ENCODE measurements around the gene GALNT8. TPM values are rescaled to one million over a fixed set of nuclear protein-coding genes. Genes with fewer than 3 reads are reported as not detected.

GALNT8 gene
- total and polyA plus RNA-seq, 10 of the 15 experiments (the other 5 are each of a cell fraction or from before 2014, with no cell fraction given) = 0.14 to 0.81 (median 0.31) TPM; not detected in 1

- no peak overlapping the region for H3K4me3 ChIP-seq
- 25% methylated on average over 7 of the region's 7 CpGs for WGBS (ENCODE audit: insufficient coverage, insufficient replicate concordance, low lambda C conversion rate, missing lambda C conversion rate)
- H3K9me3 ChIP-seq (replicated peaks; ENCODE audit: control insufficient read depth, insufficient read depth, low read length) = peaks cover 3% of the 10 kb centered on the region; the same call in 1 of the 3 replicates
- H2AFZ ChIP-seq (ENCODE audit: control insufficient read depth, low read depth, low read length) = no peak overlapping the region
- no peak overlapping the region for H3K9ac ChIP-seq (ENCODE audit: control insufficient read depth, insufficient read depth, low read length)
- no TSS peak for BruUV-seq (replicated peaks)
- ChIA-PET RAD21 (ENCODE audit: unreplicated experiment) (no interaction called here), CTCF (no interaction called here), POLR2A (no interaction called here), SMC1A (ENCODE audit: uncharacterized antibody, unreplicated experiment) (no interaction called here)
- no peaks in the 10 kb centered on the region for H4K20me1 ChIP-seq (ENCODE audit: control insufficient read depth, insufficient read depth)
- DNase-seq (ENCODE audit: low read depth, low spot score) (no peak), FAIRE-seq (no peak), ATAC-seq (no peak)
- H3K27ac ChIP-seq (ENCODE audit: control insufficient read depth, insufficient read depth) = no peak overlapping the region
- H3K36me3 ChIP-seq (ENCODE audit: control insufficient read depth in 2 of 2, insufficient read depth in 2 of 2, low read length in 1 of 2) = no peaks in the 10 kb centered on the region
- no peaks in the 10 kb centered on the region for H3K4me1 ChIP-seq (ENCODE audit: control insufficient read depth, insufficient read depth, low read length)
- intact Hi-C loops (cut with micrococcal nuclease; ENCODE audit: unreplicated experiment) (no loop called here), in situ Hi-C loops (cut with MboI) (no loop called here)
- H3K79me2 ChIP-seq (ENCODE audit: control insufficient read depth, insufficient read depth, low read length) = no peaks in the 10 kb centered on the region
- TF ChIP-seq ZNF217 (IDR thresholded peaks at IDR 0.05) (no peak), MEF2B (IDR thresholded peaks at IDR 0.05; ENCODE audit: partially characterized antibody, poor library complexity, severe bottlenecking) (no peak), MYB (IDR thresholded peaks at IDR 0.05; ENCODE audit: borderline replicate concordance, low read depth, low read length) (no peak)
- peaks cover 0 to 5% of the 10 kb centered on the region in 2 experiments; a peak in 2 of 4 replicates for H3K27me3 ChIP-seq (replicated peaks in 1 of 2; ENCODE audit: control insufficient read depth in 2 of 2, insufficient read depth in 2 of 2, low read length in 1 of 2)
- no peak overlapping the region for H3K4me2 ChIP-seq (ENCODE audit: control insufficient read depth, insufficient read depth)
These were observed 64.3 kb downstream of the GALNT8 start for GRCh38 chr12:4784404-4785054.

DNA sequence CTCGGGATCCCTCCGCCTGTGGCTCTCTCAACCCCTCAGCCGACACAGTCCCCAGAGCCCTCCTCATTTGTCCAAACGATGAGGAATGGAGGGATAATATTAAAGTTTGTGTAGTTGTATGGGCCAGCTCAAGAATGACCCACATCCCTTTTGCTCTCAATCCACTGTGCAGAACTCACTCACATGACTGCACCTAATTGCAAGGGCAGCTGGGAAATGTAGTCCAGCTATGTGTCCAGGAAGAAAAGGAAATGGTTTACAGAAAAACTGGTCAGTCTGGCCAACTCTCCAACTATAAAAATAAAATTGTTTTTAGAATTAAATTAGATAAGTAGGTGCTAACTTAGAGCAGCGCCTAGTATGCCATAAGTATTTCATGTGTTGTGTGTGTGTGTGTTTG is 66.6 kb downstream of the GALNT8 start:
- in situ Hi-C loops (cut with MboI) (no loop called here), intact Hi-C loops (cut with micrococcal nuclease; ENCODE audit: unreplicated experiment) (no loop called here)
- Histone ChIP-seq H3K79me2 (ENCODE audit: control insufficient read depth, insufficient read depth, low read length) (no peaks in the 10 kb centered on the region), H4K20me1 (ENCODE audit: control insufficient read depth, insufficient read depth) (no peaks in the 10 kb centered on the region), H3K9ac (ENCODE audit: control insufficient read depth, insufficient read depth, low read length) (no peak overlapping the region), H3K36me3 (ENCODE audit: control insufficient read depth in 2 of 2, insufficient read depth in 2 of 2, low read length in 1 of 2) (no peaks in the 10 kb centered on the region), H3K27me3 (replicated peaks in 1 of 2; ENCODE audit: control insufficient read depth in 2 of 2, insufficient read depth in 2 of 2, low read length in 1 of 2) (peaks cover 0 to under 1% of the 10 kb centered on the region in 2 experiments; a peak in 2 of 4 replicates), H3K4me2 (ENCODE audit: control insufficient read depth, insufficient read depth) (no peak overlapping the region), H3K4me1 (ENCODE audit: control insufficient read depth, insufficient read depth, low read length) (no peaks in the 10 kb centered on the region), H3K4me3 (no peak overlapping the region), H2AFZ (ENCODE audit: control insufficient read depth, low read depth, low read length) (no peak overlapping the region), H3K9me3 (replicated peaks; ENCODE audit: control insufficient read depth, insufficient read depth, low read length) (peaks cover 3% of the 10 kb centered on the region; the same call in 1 of the 3 replicates), H3K27ac (ENCODE audit: control insufficient read depth, insufficient read depth) (no peak overlapping the region)
- ChIA-PET RAD21 (ENCODE audit: unreplicated experiment) (no interaction called here), SMC1A (ENCODE audit: uncharacterized antibody, unreplicated experiment) (interaction anchor here (1.5 kb wide), 1 partner anchor 9 kb away, joined by 4 read pairs; no protein-coding TSS in a partner anchor), POLR2A (no interaction called here), CTCF (no interaction called here)
- 40% methylated on average over 5 of the region's 5 CpGs for WGBS (ENCODE audit: insufficient coverage, insufficient replicate concordance, low lambda C conversion rate, missing lambda C conversion rate)
- BruUV-seq (replicated peaks) = no TSS peak
- no peak for ATAC-seq
- no peak for FAIRE-seq
- DNase-seq (ENCODE audit: low read depth, low spot score) = no peak
- TF ChIP-seq HCFC1 (IDR thresholded peaks at IDR 0.05; ENCODE audit: low read length) = peak; percentile 34; the same call in 1 of the 2 replicates
- TF ChIP-seq SIX5 (IDR thresholded peaks at IDR 0.05; ENCODE audit: low read depth, low read length, severe bottlenecking) = peak; percentile 55
- no peak for TF ChIP-seq ZNF687 (IDR thresholded peaks at IDR 0.05)
- TF ChIP-seq RFX5 (IDR thresholded peaks at IDR 0.05; ENCODE audit: low read depth, low read length) = no peak
- no peak for TF ChIP-seq STAT1 (conservative IDR thresholded peaks at IDR 0.05)
- TF ChIP-seq REST (IDR thresholded peaks at IDR 0.05; ENCODE audit: low read depth, low read length) = no peak
- no peak for TF ChIP-seq CBFB (IDR thresholded peaks at IDR 0.05; ENCODE audit: low read depth)
